GM23338 (cell line): ENCODE data around the gene AOC1. TPM values are rescaled to one million over a fixed set of nuclear protein-coding genes. Genes with fewer than 3 reads are reported as not detected.

Source experiments
- EZH2 ChIP-seq: fragments of 200-600 bp; sonication (generic); IDR thresholded peaks from one replicate; pipeline ENCODE4 v1.8.0; 2017; ENCODE audit warnings: antibody characterized with exemption, mild to moderate bottlenecking, low read depth; ENCODE audit not compliant: unreplicated experiment
- EZH2phosphoT487 ChIP-seq: fragments of 200-600 bp; sonication (generic); IDR thresholded peaks from one replicate; pipeline ENCODE4 v1.8.1; 2018; ENCODE audit warnings: antibody characterized with exemption; ENCODE audit not compliant: unreplicated experiment
- POLR2AphosphoS5 ChIP-seq: IDR thresholded peaks from 2 replicates; pipeline ENCODE4 v1.6.1; 2016; ENCODE audit warnings: antibody characterized with exemption, low read depth
- REST ChIP-seq: IDR thresholded peaks from one replicate; pipeline ENCODE4 v1.6.1; 2018; ENCODE audit warnings: antibody characterized with exemption; ENCODE audit not compliant: unreplicated experiment
- ZNF114 ChIP-seq: fragments of 250-450 bp; sonication (Bioruptor Pico); IDR thresholded peaks from 2 replicates; pipeline ENCODE4 v1.5.0; 2020; ENCODE audit warnings: mild to moderate bottlenecking, moderate library complexity
- ZNF331 ChIP-seq: fragments of 250-450 bp; sonication (Bioruptor Pico); IDR thresholded peaks from 2 replicates; pipeline ENCODE4 v1.5.0; 2020; ENCODE audit warnings: low read depth, mild to moderate bottlenecking, moderate library complexity
- ZNF462 ChIP-seq: fragments of 250-450 bp; sonication (Bioruptor Pico); IDR thresholded peaks from 2 replicates; pipeline ENCODE4 v1.5.0; 2020; ENCODE audit warnings: mild to moderate bottlenecking, moderate library complexity
- polyA plus RNA-seq: library from polyadenylated mRNA; unstranded; fragments of >200 nt; fragmentation: Nextera tagmentation; extraction: Ambion mirVana; gene quantifications from 2 replicates; pipeline ENCODE4 v1.2.1, GENCODE V29; 2016
- total RNA-seq: library from RNA; depleted of rRNA; stranded (reverse); fragments of >200 nt; shearing (Covaris generic); gene quantifications from 2 replicates; pipeline ENCODE4 v1.2.3, GENCODE V29; 2014

Gene AOC1
- total and polyA plus RNA-seq, 2 experiments from 2014 or later: not detected

GRCh38 chr7:150835019-150835418 lies 17.3 kb upstream of the AOC1 start (continued):
- no peak for TF ChIP-seq ZNF462 (CRISPR knock-in tag)
- no peak for TF ChIP-seq EZH2
- no peak for TF ChIP-seq EZH2phosphoT487
- TF ChIP-seq REST: no peak
- TF ChIP-seq POLR2AphosphoS5: no peak
- TF ChIP-seq ZNF331: no peak
- TF ChIP-seq ZNF114 (CRISPR knock-in tag): no peak
